ENCODE results near the gene KIF6.

KIF6 gene

GRCh38 chr6:39416728-39417127, 308.5 kb downstream of the KIF6 start:
- no peak for TF ChIP-seq CTCF (IDR thresholded peaks at IDR 0.05; ENCODE audit: insufficient read depth, low read depth, low read length, missing control alignments)
- DNase-seq (ENCODE audit: low read depth): no peak
- H3K4me3 ChIP-seq (ENCODE audit: low read depth, low read length): no peak overlapping the region

GRCh38 chr6:39416026-39416425, 309.2 kb downstream of the KIF6 start:
- no peak for DNase-seq (ENCODE audit: low read depth)
- H3K4me3 ChIP-seq (ENCODE audit: low read depth, low read length): no peak overlapping the region
- TF ChIP-seq CTCF (IDR thresholded peaks at IDR 0.05; ENCODE audit: insufficient read depth, low read depth, low read length, missing control alignments): no peak

GRCh38 chr6:39415482-39415881, 309.7 kb downstream of the KIF6 start:
- DNase-seq (ENCODE audit: low read depth): no peak
- TF ChIP-seq CTCF (IDR thresholded peaks at IDR 0.05; ENCODE audit: insufficient read depth, low read depth, low read length, missing control alignments): no peak
- no peak overlapping the region for H3K4me3 ChIP-seq (ENCODE audit: low read depth, low read length)

- TF ChIP-seq CTCF (IDR thresholded peaks at IDR 0.05; ENCODE audit: insufficient read depth, low read depth, low read length, missing control alignments): no peak
- no peak for DNase-seq (ENCODE audit: low read depth)
- H3K4me3 ChIP-seq (ENCODE audit: low read depth, low read length): no peak overlapping the region
These were observed 313.7 kb downstream of the KIF6 start for GRCh38 chr6:39411465-39411864.

GRCh38 chr6:39411001-39411400, 314.2 kb downstream of the KIF6 start:
- H3K4me3 ChIP-seq (ENCODE audit: low read depth, low read length): no peak overlapping the region

GRCh38 chr6:39409889-39410288, 315.3 kb downstream of the KIF6 start:
- no peak overlapping the region for H3K4me3 ChIP-seq (ENCODE audit: low read depth, low read length)
- TF ChIP-seq CTCF (IDR thresholded peaks at IDR 0.05; ENCODE audit: insufficient read depth, low read depth, low read length, missing control alignments): no peak
- DNase-seq (ENCODE audit: low read depth): no peak

More at GRCh38 chr6:39411001-39411400, 314.2 kb downstream of the KIF6 start:
- DNase-seq (ENCODE audit: low read depth): no peak
- TF ChIP-seq CTCF (IDR thresholded peaks at IDR 0.05; ENCODE audit: insufficient read depth, low read depth, low read length, missing control alignments): no peak

GRCh38 chr6:39407446-39407993, 317.7 kb downstream of the KIF6 start:
- no peak overlapping the region for H3K4me3 ChIP-seq (ENCODE audit: low read depth, low read length)
- peak; percentile 49 for DNase-seq (ENCODE audit: low read depth)
- no peak for TF ChIP-seq CTCF (IDR thresholded peaks at IDR 0.05; ENCODE audit: insufficient read depth, low read depth, low read length, missing control alignments)
